Esophagus (tissue), 2 donors: ENCODE measurements around the gene TCAF1. TPM values are rescaled to one million over a fixed set of nuclear protein-coding genes. Genes with fewer than 3 reads are reported as not detected.
"Not testable (repeated sequence)": the region's sequence is repeated elsewhere in the genome, so short reads cannot be mapped to it uniquely, and the experiment has no call there.

Source experiments
- H3K27ac ChIP-seq, 2 donors: one replicate each; pipeline ENCODE4 v1.5.1; 2013; ENCODE audit warnings: low read depth in 2 of 2, mild to moderate bottlenecking in 2 of 2, inconsistent platforms in 1 of 2, low read length in 1 of 2, moderate library complexity in 1 of 2
- H3K27me3 ChIP-seq, 2 donors: one replicate each; pipeline ENCODE4 v1.6.1; 2013; ENCODE audit warnings: low read length in 2 of 2, control low read depth in 1 of 2, mild to moderate bottlenecking in 1 of 2; ENCODE audit not compliant: insufficient read depth in 2 of 2, control insufficient read depth in 1 of 2
- H3K36me3 ChIP-seq, 2 donors: one replicate each; pipeline ENCODE4 v1.6.1; 2013; ENCODE audit warnings: low read length in 1 of 2; ENCODE audit not compliant: control insufficient read depth in 2 of 2, insufficient read depth in 2 of 2
- H3K4me1 ChIP-seq, 2 donors: one replicate each; pipeline ENCODE4 v1.6.1; 2013; ENCODE audit warnings: low read length in 1 of 2; ENCODE audit not compliant: control insufficient read depth in 2 of 2, insufficient read depth in 2 of 2
- H3K4me3 ChIP-seq, 2 donors: one replicate each; pipeline ENCODE4 v1.5.1; 2013; ENCODE audit warnings: low read length in 2 of 2, mild to moderate bottlenecking in 2 of 2, low read depth in 1 of 2, moderate library complexity in 1 of 2
- H3K9me3 ChIP-seq, 2 donors: one replicate each; pipeline ENCODE4 v1.6.1; 2013; ENCODE audit warnings: mild to moderate bottlenecking in 2 of 2, low read depth in 1 of 2, low read length in 1 of 2, moderate library complexity in 1 of 2; ENCODE audit not compliant: control insufficient read depth in 2 of 2, insufficient read depth in 1 of 2
- WGBS, 2 donors: extraction: QIAGEN DNeasy Blood & Tissue Kit; methylation state at CpG; one replicate each; pipeline ENCODE4 v1.1.7; 2013; 5-methylcytosine and 5-hydroxymethylcytosine counted together
- polyA plus RNA-seq, 2 donors: library from polyadenylated mRNA; stranded (reverse); fragments of 200-250 nt; gene quantifications; one replicate each; pipeline ENCODE4 v1.2.3, GENCODE V29; 2013
- donor health status: healthy with polysubstance abuse.
- donor health status: Bipolar disorder and iron deficiency.

Gene TCAF1
- polyA plus RNA-seq, 2 donors, result 7.4 to 8.8 TPM

DNA sequence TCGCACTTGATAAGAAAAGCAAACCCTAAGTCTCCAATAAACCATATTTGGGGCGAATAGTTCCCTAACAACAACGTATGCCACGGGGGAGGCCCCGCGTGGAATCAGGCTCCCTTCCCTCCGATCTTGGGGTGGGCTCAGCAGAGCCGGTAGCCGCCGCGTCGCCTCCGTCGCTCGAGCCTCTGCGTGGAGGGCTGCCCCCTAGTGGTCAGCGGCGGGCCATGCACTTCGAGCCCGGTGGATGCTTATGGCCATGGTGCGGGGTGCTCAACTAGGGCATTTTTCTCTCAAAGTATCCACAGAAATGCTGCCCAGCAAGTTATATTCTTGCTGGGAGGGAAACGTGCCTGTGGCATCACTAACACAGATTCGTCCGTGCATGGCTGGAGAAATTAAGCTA, 64.8 kb downstream of the TCAF1 start:
- H3K9me3 ChIP-seq, H3K4me3 ChIP-seq, H3K36me3 ChIP-seq, H3K27ac ChIP-seq, H3K4me1 ChIP-seq, H3K27me3 ChIP-seq: not testable (repeated sequence)
- WGBS, 2 donors, result 0% methylated on average over 14 to 15 of the region's 24 CpGs

DNA sequence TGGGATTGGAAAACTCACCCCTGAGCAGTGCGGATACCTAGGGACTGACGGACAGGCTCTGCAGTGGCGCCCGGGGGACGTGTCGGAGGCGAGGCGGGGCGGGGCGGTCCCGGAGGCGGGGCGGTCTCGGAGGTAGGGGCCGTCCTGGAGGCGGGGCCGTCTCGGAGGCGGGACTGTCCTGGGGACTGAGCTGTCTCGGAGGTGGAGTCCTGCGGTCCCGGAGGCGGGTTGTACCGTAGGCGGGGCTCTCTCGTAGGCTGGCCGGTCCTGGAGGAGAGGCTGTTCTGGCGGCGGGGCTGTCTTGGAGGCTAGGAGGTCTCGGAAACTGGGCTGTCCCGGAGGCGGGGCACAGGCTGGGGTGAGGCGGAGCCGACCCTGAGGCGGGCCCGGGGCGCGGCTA, 65.4 kb downstream of the TCAF1 start:
- H3K9me3 ChIP-seq, H3K36me3 ChIP-seq, H3K27me3 ChIP-seq, H3K4me1 ChIP-seq: not testable (repeated sequence)
- H3K4me3 ChIP-seq, result peak overlapping the region in 1 of 2 donors; percentile 55
- 1% methylated on average over 16 to 18 of the region's 38 CpGs for WGBS, 2 donors
- peak overlapping the region; percentile 67 to 70 for H3K27ac ChIP-seq

DNA sequence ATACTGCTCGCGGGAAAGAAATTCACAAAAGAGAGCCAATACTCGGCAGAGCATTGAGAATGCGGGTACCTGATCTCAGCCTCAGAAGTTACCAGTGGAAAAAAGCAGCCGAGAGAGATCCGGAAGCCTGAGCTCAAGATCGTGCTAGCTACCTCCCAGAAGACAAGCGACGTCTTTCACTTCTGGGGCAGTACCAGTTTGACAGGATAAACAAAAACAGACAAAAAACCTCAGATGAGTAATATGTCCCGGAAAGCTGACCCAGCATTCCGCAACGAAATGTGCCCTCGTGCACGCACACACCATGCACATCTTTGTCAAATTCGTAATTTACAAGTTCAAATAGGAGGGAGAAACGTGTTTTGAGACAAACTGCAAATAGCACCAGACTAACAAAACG, 65.9 kb downstream of the TCAF1 start:
- no CpG with 5 or more reads among the region's 17 CpGs for WGBS, 2 donors
- not testable (repeated sequence) for H3K27me3 ChIP-seq, H3K9me3 ChIP-seq, H3K27ac ChIP-seq, H3K36me3 ChIP-seq, H3K4me3 ChIP-seq, H3K4me1 ChIP-seq

DNA sequence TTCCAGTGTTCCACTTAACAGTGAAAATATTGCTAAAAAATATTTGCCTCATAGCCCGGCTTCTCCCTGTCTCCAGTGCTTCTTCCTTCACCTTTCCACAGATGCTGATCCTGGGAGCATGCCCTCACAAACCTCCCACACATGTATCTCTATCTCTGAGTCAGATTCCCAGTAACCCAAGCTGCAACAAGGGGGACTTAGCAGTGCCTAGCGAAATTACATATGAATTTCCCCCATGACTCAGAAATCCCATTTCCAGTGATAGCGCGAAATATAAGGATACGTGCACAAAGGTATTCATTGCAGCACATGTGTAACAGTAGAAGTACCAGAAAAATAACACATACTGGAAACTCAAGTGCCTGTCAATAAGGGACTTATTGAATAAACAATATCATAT, 75.4 kb downstream of the TCAF1 start:
- not testable (repeated sequence) for H3K36me3 ChIP-seq, H3K27ac ChIP-seq, H3K4me1 ChIP-seq, H3K4me3 ChIP-seq, H3K9me3 ChIP-seq, H3K27me3 ChIP-seq
- WGBS, 2 donors, result no CpG with 5 or more reads among the region's 5 CpGs

DNA sequence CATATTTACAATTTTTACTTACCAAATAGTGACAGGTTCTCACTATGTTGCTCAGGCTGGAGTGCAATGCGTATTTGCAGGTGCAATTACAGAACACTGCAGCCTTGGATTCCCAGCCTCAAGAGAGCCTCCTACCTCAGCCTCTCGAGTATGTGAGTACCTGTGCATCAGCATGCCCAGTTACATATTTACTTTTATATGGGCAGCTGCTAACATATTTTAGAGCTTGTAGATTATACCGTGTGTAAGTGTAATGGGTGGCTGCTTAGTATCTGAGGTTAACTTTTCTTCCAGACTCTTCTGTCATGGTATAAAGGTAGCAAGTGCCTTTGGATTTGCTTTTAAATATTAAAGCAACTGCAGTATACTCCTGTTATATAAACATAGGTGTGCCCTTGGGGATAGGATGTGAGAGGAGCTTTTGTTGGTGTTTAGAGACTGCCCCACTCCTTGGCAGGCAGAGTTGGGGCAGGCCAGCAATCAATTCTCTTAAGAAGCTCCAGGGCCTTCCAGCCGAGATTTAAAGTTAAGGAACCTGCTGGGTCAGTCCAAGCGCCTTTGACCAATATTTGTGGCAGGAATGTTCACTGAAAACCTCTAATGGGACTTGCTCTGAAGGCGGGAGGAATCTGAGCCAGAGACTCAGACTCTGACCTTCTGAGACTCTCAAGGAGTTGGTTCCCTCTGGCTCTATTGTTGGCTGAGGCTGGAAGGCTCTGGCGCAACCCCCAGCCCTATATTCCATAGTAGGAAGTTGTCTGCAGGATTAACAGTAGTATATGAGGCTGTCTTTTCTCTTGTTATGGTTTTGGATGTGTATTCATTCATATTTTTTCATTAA, 77.5 kb downstream of the TCAF1 start:
- H3K4me3 ChIP-seq, H3K4me1 ChIP-seq, H3K36me3 ChIP-seq, H3K27me3 ChIP-seq, H3K27ac ChIP-seq, H3K9me3 ChIP-seq: not testable (repeated sequence)
- WGBS, 2 donors, result no CpG with 5 or more reads among the region's 7 CpGs

DNA sequence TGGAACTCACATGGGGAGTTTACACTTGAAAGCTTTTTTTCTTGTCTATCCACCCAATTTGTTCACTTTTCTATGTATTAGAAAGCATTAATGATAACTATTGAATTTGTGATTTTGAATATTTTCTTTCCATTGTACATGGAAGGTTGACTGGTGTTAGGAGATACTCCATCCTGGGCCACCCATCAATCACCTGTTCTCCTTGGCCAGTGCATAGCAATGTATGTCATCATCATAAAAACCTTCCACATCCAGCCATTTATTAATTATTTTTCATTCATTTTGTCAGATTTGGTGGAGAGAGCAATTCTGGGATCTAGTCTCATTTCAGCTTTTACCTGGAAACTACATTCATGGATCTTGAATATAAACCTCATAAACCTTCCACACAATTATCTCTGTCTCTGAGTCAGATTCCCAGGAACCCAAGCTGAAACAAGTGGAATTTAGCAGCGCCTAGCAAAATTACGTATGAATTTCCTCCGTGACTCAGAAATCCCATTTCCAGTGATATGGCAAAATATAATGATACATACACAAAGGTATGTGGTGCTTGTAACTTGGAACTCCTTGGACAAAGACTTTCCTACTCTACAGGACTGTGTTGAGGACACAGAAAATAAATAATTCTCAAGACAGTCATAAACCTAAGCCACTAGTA, 78.2 kb downstream of the TCAF1 start:
- no CpG with 5 or more reads among the region's 3 CpGs for WGBS, 2 donors
- H3K36me3 ChIP-seq, H3K27me3 ChIP-seq, H3K9me3 ChIP-seq, H3K4me1 ChIP-seq, H3K27ac ChIP-seq, H3K4me3 ChIP-seq: not testable (repeated sequence)

DNA sequence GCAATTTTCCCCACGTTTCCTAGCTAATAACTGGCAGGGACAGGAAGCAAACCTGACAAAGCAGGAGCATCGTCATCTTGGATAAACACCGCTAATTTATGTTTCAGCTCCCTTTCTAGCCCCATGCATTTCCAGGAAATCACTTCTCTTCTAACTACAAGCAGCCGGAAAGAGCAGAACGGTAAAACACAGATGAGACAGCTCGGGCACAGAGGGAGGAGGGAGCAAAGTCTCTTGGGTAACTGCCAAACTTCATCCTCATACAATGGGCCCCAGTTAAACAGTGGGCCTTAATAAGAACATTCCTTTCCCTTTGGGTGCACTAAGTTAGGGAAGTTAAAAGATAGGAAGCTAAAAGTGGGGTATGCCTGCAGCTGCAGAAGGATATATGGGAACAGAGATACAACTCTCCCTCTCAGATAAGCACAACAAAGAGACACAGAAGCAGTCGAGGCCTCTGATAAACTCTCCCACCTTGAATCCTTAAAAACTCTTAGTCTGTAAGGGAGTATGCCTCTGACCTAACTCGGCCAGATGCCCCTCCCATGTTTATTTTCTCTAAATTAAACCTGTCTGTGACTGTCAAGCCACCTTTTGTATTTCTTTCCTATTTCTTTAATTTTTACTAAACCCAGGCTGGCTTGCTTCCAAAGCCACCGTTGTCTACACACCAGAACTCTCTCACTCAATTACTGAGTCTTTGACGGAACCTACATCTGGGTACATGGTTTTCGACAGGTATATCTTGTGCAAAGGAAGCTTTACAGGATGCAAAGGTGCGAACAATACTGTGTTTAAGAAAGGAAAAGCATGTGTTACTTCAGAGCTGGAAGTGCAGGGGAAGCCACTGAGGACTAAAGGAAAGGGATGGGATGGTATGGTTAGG, 80.3 kb downstream of the TCAF1 start:
- H3K36me3 ChIP-seq, H3K9me3 ChIP-seq, H3K27ac ChIP-seq, H3K4me3 ChIP-seq, H3K27me3 ChIP-seq, H3K4me1 ChIP-seq: not testable (repeated sequence)
- whole genome bisulfite sequencing, 2 donors, result 0 to 22% methylated on average over 1 of the region's 12 CpGs

DNA sequence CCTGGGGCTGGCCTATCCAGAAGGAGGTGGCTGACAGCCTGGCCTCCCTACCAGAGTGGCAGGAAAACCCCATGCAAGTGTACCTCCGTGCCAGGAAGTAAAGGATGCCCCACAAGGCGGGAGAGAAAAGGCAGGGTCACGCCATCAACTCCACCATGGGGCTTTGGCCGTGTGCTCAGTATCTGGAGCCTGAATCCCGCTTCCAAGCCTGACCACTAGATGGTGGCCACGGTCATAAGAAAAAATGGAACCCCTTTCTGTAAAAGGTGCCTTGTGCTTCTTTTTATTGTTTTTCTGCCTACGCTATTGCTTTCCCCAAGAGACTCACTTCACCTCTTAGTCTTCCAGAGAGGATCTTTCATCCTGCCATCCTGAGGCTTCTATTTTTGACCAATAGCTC, 84.1 kb downstream of the TCAF1 start:
- not testable (repeated sequence) for H3K9me3 ChIP-seq, H3K4me3 ChIP-seq, H3K27me3 ChIP-seq, H3K36me3 ChIP-seq, H3K27ac ChIP-seq, H3K4me1 ChIP-seq
- no CpG with 5 or more reads among the region's 7 CpGs for WGBS, 2 donors

DNA sequence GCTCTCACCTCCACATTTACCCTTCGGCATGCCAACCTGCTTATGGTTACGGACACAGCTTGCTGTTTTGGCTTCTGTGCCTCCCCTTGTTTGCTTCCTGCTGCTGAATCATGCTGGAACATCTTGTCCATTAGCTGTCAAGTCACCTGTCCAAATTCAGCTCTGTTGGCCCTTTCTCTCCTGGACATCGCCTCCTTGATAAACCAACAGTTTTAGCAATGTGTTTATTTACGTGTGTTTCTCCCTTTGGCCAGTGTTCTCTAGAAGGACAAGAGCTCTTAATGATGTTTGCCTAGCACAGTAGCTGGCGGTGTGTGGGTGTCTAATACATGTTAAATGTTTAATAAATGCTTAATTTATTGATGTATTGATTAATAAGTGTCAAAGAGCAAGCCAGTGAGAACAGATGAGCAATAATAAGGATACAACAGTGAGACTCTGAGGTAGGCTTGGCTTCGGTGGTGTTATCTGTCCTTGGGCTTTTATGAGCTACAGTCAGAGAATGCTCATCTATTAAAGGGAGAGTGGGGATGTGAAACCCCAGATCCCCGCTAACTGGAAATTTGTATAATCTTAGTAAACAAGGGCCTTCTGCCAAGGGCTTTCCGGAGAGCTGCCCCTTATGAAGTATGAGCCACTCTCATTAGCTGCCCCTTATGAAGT, 85.4 kb downstream of the TCAF1 start:
- not testable (repeated sequence) for H3K4me3 ChIP-seq, H3K9me3 ChIP-seq, H3K27ac ChIP-seq, H3K36me3 ChIP-seq, H3K4me1 ChIP-seq, H3K27me3 ChIP-seq
- 61 to 76% methylated on average over 2 of the region's 8 CpGs for WGBS, 2 donors
